ENCODE data around the gene IFNA13. TPM values are rescaled to one million over a fixed set of nuclear protein-coding genes. Genes with fewer than 3 reads are reported as not detected.

The IFNA13 gene
- total and polyA plus RNA-seq, 9 of the 15 experiments (the other 6 are each of a cell fraction or from before 2014, with no cell fraction given) = not detected

DNA sequence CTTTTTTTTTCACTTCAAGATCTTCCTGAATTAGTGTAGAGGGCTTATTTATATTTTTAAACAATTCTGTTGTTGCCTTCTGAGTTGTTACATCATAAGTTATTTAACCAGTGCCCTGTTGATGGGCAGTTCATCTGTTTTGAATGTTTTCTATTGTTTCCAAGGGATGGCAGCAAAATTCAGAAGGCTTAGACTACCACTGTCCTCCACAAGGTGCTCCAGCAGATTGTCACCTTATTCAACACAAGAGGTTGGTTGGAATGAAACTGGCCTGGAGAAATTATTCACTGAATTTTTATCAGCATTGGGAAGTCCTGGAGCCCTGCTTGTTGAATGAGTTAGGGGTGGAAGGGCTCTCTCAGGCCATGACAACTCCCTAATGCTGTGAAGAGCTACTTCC is 31.4 kb downstream of the IFNA13 start:
- H3K9me1 ChIP-seq (ENCODE audit: control insufficient read depth, insufficient read depth, low read length) = no peaks in the 10 kb centered on the region
- CTCF ChIA-PET (ENCODE audit: low intra/inter-chr PET ratio) = no interaction called here
- no peak for DNase-seq (ENCODE audit: extremely low read depth in 1 of 4, low spot score in 3 of 4)
- no peak overlapping the region for H3K4me3 ChIP-seq
- no TSS peak for BruUV-seq (replicated peaks)
- no peaks in the 10 kb centered on the region for H3K4me1 ChIP-seq (replicated peaks in 1 of 2; ENCODE audit: control insufficient read depth in 2 of 2, insufficient read depth in 2 of 2, low read length in 2 of 2)
- intact Hi-C loops (cut with micrococcal nuclease) (no loop called here), in situ Hi-C loops (cut with MboI) (no loop called here)
- no peak overlapping the region for H3K27ac ChIP-seq (ENCODE audit: extremely low read depth, low read depth, low read length)
- no peak for ATAC-seq
- H4K20me1 ChIP-seq (replicated peaks; ENCODE audit: control insufficient read depth, insufficient read depth, low read length) = no peaks in the 10 kb centered on the region
- FAIRE-seq = no peak
- no peak overlapping the region for H3K4me2 ChIP-seq (ENCODE audit: insufficient read depth, low read length)
- H2AFZ ChIP-seq (ENCODE audit: low read depth, low read length) = no peak overlapping the region
- H3K27me3 ChIP-seq (ENCODE audit: control insufficient read depth in 2 of 2, insufficient read depth in 2 of 2, low read length in 2 of 2) = no peaks in the 10 kb centered on the region
- POLR2A ChIA-PET = no interaction called here
- H3K36me3 ChIP-seq (ENCODE audit: control insufficient read depth, insufficient read depth, low read length) = no peaks in the 10 kb centered on the region
- H3K9ac ChIP-seq (ENCODE audit: insufficient read depth in 1 of 2, low read depth in 2 of 2, low read length in 2 of 2) = no peak overlapping the region
- H3K9me3 ChIP-seq (replicated peaks; ENCODE audit: control insufficient read depth, insufficient read depth, low read depth, low read length) = no peaks in the 10 kb centered on the region
- TF ChIP-seq GABPA (tag; conservative IDR thresholded peaks at IDR 0.05; ENCODE audit: low read depth) = no peak
- TF ChIP-seq, protein P1, sequence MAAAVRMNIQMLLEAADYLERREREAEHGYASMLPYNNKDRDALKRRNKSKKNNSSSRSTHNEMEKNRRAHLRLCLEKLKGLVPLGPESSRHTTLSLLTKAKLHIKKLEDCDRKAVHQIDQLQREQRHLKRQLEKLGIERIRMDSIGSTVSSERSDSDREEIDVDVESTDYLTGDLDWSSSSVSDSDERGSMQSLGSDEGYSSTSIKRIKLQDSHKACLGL (CRISPR knock-in tag; IDR thresholded peaks at IDR 0.05; ENCODE audit: borderline replicate concordance, poor library complexity, severe bottlenecking) = no peak
- TF ChIP-seq ATF7 (IDR thresholded peaks at IDR 0.05) = no peak
- TF ChIP-seq PHB2 (IDR thresholded peaks at IDR 0.05; ENCODE audit: low read depth) = no peak
- TF ChIP-seq CREBBP (IDR thresholded peaks at IDR 0.05; ENCODE audit: low read depth, low read length) = no peak
- TF ChIP-seq, protein P2, sequence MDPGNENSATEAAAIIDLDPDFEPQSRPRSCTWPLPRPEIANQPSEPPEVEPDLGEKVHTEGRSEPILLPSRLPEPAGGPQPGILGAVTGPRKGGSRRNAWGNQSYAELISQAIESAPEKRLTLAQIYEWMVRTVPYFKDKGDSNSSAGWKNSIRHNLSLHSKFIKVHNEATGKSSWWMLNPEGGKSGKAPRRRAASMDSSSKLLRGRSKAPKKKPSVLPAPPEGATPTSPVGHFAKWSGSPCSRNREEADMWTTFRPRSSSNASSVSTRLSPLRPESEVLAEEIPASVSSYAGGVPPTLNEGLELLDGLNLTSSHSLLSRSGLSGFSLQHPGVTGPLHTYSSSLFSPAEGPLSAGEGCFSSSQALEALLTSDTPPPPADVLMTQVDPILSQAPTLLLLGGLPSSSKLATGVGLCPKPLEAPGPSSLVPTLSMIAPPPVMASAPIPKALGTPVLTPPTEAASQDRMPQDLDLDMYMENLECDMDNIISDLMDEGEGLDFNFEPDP (CRISPR knock-in tag; IDR thresholded peaks at IDR 0.05) = no peak
- TF ChIP-seq, protein P3, sequence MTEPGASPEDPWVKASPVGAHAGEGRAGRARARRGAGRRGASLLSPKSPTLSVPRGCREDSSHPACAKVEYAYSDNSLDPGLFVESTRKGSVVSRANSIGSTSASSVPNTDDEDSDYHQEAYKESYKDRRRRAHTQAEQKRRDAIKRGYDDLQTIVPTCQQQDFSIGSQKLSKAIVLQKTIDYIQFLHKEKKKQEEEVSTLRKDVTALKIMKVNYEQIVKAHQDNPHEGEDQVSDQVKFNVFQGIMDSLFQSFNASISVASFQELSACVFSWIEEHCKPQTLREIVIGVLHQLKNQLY (CRISPR knock-in tag; conservative IDR thresholded peaks at IDR 0.05) = no peak
- TF ChIP-seq, protein P4, sequence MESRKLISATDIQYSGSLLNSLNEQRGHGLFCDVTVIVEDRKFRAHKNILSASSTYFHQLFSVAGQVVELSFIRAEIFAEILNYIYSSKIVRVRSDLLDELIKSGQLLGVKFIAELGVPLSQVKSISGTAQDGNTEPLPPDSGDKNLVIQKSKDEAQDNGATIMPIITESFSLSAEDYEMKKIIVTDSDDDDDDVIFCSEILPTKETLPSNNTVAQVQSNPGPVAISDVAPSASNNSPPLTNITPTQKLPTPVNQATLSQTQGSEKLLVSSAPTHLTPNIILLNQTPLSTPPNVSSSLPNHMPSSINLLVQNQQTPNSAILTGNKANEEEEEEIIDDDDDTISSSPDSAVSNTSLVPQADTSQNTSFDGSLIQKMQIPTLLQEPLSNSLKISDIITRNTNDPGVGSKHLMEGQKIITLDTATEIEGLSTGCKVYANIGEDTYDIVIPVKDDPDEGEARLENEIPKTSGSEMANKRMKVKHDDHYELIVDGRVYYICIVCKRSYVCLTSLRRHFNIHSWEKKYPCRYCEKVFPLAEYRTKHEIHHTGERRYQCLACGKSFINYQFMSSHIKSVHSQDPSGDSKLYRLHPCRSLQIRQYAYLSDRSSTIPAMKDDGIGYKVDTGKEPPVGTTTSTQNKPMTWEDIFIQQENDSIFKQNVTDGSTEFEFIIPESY (CRISPR knock-in tag; IDR thresholded peaks at IDR 0.05) = no peak
- no peak for TF ChIP-seq SNRNP70 (optimal IDR thresholded peaks at IDR 0.05; ENCODE audit: low read depth, low read length)
- TF ChIP-seq MAFF (IDR thresholded peaks at IDR 0.05; ENCODE audit: low read length) = no peak
- no peak for TF ChIP-seq ZNF561 (CRISPR knock-in tag; conservative IDR thresholded peaks at IDR 0.05)
- TF ChIP-seq JUND (IDR thresholded peaks at IDR 0.05; ENCODE audit: borderline replicate concordance, low read depth, low read length) = no peak
- no peak for TF ChIP-seq JUND (tag; IDR thresholded peaks at IDR 0.05; ENCODE audit: borderline replicate concordance, low read depth, low read length)
- TF ChIP-seq, protein P5, sequence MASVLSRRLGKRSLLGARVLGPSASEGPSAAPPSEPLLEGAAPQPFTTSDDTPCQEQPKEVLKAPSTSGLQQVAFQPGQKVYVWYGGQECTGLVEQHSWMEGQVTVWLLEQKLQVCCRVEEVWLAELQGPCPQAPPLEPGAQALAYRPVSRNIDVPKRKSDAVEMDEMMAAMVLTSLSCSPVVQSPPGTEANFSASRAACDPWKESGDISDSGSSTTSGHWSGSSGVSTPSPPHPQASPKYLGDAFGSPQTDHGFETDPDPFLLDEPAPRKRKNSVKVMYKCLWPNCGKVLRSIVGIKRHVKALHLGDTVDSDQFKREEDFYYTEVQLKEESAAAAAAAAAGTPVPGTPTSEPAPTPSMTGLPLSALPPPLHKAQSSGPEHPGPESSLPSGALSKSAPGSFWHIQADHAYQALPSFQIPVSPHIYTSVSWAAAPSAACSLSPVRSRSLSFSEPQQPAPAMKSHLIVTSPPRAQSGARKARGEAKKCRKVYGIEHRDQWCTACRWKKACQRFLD (CRISPR knock-in tag; IDR thresholded peaks at IDR 0.05) = no peak
- TF ChIP-seq TCF7L2 (IDR thresholded peaks at IDR 0.05; ENCODE audit: low read depth, low read length) = no peak
- no peak for TF ChIP-seq SAFB2 (IDR thresholded peaks at IDR 0.05; ENCODE audit: borderline replicate concordance, low read depth, low read length, severe bottlenecking)
- TF ChIP-seq ZNF165 (CRISPR knock-in tag; IDR thresholded peaks at IDR 0.05; ENCODE audit: borderline replicate concordance) = no peak
- TF ChIP-seq MCM5 (IDR thresholded peaks at IDR 0.05; ENCODE audit: low read depth) = no peak
- H3K79me2 ChIP-seq (ENCODE audit: control insufficient read depth, insufficient read depth, low read length) = no peaks in the 10 kb centered on the region

Measured in K562 (cell line).